Stimulated activated CD8-positive, alpha-beta memory T cell treated with anti-CD3 and anti-CD28 coated beads, Interleukin-2, amount 100 ng/mL, for 1 hour (primary cell): ENCODE results near the gene ACSL6.

Source experiments
- DNase-seq, 2 donors: peaks; one replicate each; pipeline ENCODE4 v3.0.0-alpha.2; 2020; ENCODE audit warnings: low read depth in 2 of 2

Gene ACSL6, protein sequence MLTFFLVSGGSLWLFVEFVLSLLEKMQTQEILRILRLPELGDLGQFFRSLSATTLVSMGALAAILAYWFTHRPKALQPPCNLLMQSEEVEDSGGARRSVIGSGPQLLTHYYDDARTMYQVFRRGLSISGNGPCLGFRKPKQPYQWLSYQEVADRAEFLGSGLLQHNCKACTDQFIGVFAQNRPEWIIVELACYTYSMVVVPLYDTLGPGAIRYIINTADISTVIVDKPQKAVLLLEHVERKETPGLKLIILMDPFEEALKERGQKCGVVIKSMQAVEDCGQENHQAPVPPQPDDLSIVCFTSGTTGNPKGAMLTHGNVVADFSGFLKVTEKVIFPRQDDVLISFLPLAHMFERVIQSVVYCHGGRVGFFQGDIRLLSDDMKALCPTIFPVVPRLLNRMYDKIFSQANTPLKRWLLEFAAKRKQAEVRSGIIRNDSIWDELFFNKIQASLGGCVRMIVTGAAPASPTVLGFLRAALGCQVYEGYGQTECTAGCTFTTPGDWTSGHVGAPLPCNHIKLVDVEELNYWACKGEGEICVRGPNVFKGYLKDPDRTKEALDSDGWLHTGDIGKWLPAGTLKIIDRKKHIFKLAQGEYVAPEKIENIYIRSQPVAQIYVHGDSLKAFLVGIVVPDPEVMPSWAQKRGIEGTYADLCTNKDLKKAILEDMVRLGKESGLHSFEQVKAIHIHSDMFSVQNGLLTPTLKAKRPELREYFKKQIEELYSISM

DNA sequence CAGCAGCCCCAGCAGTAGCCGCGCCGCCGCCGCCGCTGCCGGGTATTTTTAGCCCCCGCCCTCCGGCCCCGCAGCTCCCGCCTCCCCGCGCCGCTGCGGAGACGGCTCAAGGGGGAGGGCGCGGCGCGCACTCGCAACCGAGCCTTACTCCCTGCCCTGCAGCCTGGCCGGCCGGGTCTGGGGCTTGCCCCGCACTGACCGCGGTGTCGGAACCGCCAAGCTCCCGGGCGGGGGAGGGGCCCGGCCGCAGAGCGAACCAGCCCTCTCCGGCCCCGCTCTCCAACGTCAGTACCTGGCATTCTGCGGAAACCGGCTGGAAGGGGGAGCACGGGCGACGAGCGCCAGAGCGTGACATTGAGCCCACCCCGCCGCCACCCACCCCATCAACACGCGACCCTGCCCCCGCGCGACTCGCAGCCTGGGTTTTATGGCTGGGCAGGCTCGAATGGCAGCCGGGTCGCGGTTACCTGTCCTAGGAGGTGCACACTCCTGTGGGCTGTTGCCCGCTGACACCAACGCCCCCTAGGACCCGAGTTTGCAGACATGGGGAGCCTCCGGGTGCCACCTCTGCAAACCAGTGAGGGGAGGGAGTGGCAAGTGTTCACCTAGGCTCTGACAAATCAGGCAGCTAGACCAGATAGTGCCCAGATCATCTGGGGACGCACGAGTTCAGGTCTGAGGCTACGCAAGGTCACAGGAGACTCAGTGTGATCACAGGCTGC, at the start of gene ACSL6:
Gene ACSL6 (minus strand): TSS at position 37 of the 722 bp plus-strand sequence. CDS start 105 bp downstream, outside the sequence.
- no peak for DNase-seq

DNA sequence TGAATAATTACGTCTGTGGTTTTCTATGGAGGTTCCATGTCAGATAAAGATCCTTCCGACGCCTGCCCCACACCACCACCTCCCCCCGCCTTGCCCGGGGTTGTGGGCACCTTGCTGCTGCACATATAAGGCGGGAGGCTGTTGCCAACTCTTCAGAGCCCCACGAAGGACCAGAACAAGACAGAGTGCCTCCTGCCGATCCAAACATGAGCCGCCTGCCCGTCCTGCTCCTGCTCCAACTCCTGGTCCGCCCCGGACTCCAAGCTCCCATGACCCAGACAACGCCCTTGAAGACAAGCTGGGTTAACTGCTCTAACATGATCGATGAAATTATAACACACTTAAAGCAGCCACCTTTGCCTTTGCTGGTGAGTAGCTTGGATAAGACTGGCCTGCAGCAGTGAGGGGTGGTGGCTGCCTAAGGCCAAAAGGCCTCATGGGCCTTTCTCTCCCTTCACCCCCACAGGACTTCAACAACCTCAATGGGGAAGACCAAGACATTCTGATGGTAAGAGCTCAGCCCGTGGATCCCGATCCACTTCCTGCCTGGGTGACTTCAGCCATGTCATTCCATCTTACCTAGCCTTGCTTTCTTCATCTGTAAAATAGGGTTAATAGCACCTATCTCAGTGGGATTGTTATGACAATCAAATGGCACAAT, 49.2 kb upstream of the ACSL6 start, which contains the start of gene IL3:
Gene IL3 (plus strand): TSS at position 155 of the 661 bp plus-strand sequence. CDS start 52 bp downstream, at position 207.
- no peak for DNase-seq

DNA sequence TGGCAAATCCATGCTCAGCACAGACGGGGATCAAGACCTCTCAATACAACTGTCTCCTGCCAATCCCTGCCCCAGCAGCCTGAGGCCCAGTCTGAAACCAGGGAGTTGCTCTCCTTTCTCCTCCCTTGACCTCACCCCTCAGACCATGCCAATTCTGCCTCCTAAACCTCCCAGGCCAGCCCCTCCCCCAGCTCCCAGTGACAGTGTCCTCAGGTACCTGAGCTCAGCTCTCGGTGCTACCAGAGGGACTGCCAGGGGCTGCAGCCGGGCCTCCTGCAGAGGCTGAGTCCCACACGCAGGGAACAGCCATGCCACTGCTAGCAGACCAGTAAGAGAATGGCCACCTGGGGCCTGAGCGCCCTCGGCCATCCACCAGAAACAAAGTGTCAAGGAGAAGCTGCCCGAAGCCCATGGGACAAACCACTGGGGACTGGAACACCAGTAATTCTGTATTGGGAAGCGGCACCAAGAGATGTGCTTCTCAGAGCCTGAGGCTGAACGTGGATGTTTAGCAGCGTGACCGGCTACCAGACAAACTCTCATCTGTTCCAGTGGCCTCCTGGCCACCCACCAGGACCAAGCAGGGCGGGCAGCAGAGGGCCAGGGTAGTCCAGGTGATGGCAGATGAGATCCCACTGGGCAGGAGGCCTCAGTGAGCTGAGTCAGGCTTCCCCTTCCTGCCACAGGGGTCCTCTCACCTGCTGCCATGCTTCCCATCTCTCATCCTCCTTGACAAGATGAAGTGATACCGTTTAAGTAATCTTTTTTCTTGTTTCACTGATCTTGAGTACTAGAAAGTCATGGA, 48.4 kb upstream of the ACSL6 start:
- DNase-seq = no peak

DNA sequence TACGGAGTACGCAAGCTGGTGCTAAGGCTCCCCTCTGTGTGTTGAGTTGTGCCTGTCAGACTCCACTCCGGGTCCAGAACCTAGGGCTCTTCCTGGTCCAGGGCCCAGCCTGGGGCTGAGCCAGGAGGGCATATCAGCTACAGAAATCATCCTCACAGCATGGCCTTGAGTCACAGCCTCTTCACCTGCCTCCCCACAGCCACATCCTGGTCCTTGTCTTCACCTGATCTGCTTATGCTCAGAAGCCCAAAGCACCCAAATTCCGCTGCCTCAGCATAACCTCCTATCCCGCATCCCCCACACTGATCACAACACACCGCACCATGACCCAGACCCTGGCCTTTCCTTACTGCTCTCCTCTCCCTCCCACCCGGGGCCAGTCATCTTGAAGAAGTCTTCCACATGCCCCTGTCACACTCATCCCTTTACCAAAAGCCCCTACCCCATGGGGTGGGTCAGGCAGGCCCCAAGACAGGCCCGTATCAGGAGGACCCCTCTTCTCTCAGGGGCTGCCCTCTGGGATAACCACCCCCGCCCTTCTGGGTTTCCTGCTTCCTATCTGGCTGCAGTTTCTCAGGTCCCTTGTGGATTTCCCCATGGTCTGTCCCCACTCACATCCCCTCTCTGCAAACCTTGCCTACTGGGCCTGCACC, 47.7 kb upstream of the ACSL6 start:
- DNase-seq = no peak

DNA sequence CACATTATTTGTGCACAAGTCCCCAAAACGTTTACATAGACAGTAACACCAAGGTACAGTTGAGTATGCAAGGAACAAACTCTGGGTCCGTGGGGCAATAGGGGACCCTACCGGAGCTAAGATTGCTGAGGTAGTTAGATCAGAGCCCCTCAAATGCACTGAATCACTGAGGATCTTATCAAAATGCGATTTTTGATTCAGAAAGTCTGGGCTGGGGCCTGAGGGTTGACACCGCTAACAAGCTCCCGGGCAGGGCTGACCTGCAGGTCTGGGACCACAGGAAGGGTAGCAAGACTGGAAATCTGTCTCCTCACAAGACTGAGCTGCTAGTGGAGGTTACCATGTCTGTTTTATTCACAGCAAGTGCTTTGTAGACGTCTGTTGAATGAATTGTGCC, 47.2 kb upstream of the ACSL6 start:
- no peak for DNase-seq

DNA sequence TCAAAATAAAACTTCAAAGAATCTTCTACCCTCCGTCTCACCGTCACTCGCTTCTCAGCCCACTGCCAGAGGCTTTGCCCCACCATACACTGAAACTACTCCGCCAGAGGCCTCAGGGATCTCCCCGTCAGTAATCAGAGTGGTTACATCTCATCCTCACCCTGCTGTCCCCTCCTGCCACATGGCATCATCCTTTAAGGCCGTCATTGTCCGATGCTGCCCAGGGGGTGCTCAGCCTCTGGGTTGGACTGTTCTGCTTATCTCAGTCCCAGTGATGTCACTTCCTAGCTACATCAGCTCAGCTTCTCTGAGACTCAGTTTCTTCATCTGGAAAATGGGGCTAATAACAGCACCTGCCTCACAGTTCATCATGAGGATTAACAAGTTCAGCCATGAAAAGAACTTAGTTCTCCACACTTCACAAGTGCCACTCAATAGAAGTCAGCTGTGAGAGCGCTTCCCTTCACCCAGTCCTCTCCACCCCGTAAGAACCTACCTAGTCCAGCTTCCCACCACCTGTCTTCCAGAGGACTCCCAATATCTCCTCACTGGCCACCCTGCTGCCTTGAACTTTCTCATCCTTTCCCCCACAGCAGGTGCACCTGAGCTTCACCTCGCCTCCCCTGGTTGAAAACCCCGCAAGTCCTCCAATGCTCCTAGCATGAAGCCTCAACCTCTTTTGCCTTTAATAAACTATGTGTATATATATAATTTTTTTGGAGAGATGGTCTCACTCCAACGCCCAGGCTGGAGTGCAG, 46.2 kb upstream of the ACSL6 start:
- no peak for DNase-seq

DNA sequence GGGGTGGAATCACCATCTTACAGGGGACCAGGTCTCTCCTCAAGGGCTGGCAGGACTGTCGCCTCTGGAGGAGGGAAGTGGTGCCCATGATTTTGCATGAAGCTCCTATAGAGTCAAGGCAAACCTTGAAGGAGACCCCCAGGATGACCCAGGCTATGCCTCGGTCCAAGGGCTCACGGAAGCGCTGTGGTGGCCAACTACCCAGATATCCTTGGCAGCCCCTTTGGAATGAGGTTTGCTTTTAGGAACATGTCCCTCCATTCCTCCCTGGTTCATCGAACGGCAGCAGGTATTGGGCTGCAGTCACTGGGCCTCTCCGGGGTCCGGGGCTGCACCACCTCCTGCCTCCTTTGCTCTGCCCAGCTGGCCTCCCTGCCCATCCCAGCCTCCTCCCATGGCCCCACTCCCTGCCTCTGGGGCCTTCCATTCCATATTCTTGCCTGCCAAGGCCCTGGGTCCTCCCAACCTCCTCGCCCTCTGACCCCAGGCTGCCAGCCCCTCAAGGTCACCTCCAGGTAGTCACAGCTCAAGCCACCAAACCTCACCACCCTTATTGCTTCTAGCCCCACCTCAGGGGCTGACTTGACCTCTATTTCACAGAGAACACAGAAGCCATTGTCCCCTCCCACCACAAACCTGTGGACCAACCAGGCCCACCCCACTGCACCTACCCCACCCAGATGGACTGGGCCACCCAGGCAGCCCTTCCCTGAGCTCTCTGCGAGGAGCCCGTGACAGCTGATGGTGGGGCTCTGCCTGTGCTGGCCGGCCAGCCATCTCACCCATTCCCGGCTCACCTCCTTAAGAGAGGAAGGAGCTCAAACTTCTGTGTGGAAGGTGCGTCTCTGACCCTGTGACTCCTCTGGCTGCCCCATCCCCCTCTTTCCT, 45.4 kb upstream of the ACSL6 start:
- DNase-seq = no peak

DNA sequence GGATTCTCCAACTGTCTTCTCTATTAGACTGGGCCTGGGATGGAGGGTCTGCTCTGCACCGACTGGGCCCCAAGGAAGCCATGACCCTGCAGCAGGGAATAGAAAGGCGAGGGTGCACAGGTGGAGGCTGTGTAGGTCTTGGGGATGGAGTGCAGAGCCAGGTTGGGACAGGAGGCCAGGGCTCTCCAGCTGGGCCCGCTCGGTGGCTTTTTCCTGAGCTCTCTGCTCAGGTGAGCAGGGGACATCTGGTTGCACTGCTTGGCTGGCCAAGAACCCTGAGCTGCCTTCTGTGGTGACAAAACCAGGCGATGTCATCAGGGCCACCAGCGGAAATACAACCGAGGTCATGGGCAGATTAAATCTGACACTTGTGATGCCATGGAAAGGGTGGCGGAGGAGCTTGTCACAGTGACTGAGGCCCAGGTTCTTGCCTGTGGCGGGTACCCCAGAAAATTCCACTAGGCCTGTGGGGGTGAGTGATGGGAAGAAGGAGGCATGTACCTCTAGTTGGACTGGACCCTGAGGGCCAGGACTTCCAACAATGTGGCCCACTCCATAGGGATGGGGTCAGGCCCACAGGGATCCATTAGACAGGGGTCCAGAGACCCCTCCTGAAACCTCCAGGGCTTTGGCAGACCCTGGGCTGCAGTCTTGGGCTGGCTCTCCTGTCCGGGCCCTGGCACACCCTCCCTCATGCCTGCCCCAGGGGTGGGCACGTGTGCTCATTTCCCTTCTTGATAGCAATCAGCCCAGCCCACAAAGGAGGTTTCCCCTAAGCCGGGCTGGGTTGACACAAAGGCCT, 44.6 kb upstream of the ACSL6 start:
- DNase-seq = peak in 1 of 2 donors; percentile 40

DNA sequence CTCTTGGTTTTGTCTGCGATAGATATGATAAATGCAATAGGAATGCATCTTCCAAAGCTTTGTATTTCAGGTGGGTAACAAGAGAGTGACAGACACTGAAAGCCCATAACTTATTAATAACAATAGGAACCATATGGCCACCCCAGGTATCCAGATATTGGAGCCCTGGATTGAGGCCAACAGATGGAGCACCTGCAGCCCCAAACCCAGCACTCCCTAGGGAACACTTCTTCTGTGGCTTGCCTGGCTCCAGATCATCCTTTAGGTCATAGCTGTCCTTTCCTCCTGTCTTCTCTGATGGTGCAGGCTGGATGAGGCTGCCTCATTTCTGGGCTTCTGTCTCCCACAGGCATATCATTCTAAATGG, 44.0 kb upstream of the ACSL6 start:
- DNase-seq = no peak

DNA sequence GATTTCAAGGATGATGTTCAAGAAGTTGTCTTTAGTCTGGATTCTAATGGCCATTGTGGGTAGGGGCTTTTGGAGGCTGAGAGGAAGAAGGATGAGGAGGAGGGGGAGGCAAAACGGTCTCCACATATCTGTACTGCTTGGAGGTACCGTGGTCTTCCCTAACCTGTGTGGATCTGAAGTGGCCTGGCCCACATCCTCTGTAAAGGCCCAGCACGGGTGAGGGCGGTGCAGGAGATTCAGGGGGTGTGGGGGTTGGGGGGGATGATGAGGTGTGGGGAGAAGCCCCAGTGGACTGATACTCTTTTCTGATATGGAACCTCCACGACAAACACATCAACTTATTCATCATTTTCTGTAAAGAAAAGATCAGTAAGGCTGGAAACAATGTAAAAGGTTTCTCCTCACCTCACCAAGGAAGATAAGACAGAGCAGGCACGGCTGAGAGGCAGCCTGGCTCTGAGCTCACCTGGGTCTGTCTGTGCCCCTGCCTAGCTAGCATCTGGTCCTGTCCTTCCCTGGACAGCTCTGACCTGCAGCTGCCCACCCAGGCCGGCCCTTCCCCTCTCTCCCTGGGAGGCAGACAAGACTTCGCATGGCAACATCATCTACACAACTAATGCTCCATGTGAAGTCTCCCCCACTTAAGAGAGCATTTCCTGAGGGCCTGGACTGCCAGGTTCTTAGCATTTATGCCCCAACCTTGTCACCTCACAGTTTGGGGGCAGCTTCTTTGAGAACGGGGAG, 43.4 kb upstream of the ACSL6 start:
- DNase-seq = no peak

DNA sequence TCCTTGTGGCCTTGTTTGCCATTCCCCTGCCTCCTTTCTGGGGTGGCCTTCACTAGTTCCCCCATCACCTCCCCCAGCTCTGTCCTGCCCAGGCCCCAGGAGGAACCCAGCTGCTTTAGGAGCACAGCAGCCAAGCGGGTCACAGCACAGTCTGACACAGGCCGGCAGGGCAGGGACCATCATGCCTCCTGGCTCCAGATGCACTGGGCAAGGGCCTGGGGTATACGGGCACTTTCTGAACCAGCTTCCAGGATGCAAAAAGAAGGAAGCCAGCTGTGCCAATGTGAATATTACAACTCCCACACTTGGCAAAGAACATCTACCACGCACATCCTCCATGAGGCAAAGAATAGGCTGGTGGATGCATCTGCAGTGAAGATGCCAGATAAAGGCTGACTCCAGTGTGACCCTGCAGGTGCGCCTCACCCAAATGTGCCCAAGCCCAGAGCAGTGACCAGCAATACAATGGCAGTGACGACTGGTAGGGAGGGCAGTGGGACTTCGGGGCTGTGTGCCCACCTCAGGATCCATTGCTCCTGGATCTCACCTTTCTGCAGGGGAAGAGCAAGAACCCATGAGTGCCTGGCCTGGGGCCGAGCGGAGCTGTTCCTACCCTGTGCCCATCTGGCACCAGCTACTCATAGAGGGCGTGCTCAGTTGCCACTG, 42.7 kb upstream of the ACSL6 start:
- no peak for DNase-seq

DNA sequence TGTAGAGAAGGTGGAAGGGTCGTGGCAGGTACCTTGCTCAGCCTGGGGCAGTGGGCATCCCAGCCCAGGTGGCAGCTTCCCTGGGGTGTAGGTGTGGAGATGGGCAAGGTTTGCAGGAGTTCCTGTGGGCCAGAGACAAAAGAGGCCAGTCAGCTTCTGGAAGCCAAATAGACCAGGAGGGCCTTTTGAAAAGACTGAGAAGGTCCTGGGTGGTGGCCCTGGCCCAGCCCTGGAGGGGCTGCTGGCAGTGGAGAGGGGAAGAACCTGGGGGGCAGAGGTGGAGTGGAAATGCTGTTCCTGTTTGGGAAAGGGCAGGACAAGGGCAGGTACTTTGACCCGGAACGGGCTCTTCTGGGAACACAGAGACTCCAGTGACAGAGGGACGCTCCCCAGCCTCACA, 42.0 kb upstream of the ACSL6 start:
- no peak for DNase-seq

DNA sequence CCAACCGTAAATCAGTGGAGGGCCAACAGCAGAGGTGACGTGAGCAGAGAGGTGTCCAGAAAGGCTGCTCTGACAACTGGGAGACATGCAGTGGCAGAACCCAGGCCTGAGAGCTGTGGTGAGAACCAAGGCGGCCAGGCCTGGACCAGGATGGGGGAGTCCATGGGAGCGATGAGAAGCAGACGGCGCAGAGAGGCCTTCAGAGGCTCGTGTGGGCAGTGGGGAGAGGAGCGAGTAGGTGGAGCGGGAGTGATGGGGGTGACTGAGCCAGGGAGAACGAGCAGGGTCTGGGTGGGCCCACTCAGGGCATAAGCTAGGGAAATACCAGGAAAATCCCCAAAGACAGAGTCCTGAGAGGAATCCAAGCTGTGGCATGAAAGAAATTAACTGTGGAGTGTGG, 41.1 kb upstream of the ACSL6 start:
- DNase-seq = no peak

DNA sequence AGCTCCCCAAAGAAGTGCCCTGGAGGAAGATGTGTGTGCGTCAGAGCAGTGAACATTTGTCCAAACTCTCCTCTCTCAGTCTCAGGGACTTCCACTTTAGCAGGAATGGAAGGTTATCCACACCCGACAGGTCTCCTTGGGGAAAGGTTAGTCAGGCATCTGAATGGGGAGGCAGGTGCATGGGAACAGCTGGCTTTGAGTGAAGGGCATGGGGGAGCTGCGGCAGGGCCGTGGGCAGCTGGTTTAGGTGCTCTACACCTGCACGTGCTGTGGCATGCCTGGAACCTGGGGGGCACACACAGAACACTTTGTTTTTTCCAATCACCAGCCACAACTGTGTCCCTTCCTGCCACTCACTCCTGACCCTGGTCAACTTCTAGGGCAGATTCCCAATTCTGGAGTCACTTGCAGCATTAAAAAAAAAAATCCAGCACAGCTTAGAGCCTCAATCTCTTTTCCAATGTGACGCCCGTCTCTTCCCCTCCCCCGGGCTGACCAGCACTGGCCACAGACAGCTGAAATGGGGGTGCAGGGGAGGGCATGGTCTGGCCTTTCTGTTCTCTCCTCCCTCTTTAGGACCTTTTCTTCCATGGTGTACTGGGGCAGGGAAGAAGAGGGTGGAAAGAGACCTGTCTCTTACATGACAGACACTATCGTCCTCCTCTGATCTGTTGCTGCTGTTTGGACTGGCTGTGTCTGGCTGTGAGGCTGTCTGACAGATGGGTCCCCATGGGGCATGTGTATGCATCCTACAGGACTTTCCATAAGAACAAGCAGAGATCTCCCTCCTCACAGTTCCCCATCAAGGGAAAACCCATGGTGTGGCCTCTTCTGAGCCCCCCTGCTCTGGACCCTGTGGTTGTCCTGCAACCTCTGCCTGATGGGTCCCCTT, 39.4 kb upstream of the ACSL6 start:
- DNase-seq = no peak

DNA sequence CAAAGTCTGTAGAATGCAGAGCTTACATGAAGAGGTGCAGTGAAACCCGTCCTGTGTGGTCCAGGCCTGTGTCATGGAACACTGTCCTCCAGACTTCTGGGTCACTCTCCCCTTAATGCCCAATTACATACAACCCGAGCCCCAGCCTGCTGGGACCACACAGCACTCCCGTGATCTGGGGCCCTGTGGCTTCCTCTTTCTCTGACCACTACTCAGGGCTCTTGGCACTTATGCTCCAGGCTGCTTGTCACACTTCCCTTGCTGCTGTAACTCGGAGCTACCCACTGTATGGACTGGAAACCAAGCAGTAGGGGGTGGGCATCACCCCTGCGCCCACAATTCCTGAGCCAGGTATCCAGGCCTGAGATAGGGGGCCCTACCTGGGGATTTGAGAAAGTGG, 38.7 kb upstream of the ACSL6 start:
- no peak for DNase-seq

DNA sequence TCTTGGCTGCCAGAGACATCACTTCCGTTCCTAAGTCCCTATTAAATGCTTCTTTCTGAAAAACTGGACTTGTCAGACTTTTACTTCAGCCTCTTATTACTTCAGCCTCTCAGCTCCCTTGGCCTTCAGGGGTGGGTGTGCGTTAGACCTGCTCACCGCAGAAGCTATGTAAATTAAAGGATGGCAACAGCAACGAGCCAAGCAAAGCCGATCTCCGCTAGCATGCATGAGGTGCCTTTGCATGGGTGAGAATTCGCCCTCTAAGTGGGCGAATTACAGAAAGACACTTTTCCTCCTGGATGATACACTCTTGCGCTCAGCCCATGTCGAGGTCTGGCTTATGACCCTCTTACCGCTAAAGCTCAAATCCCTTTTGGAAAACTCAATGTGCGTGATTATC, 38.1 kb upstream of the ACSL6 start:
- no peak for DNase-seq
